Neural cell (in vitro differentiated cells): ENCODE measurements around the gene GLI2. TPM values are rescaled to one million over a fixed set of nuclear protein-coding genes. Genes with fewer than 3 reads are reported as not detected.

Experiments
- H2AFZ ChIP-seq: fragments of 200-600, 300-800 bp; sonication (generic), shearing (Covaris generic); 2 replicates; pipeline ENCODE4 v1.6.0; 2014; ENCODE audit warnings: low read depth, mild to moderate bottlenecking, antibody characterized with exemption, low read length, moderate library complexity
- H3F3A ChIP-seq: fragments of 200-600 bp; shearing (Covaris generic); 2 replicates; pipeline ENCODE4 v1.6.1; 2016; ENCODE audit warnings: mild to moderate bottlenecking, moderate library complexity, mixed read lengths, antibody characterized with exemption, low read length; ENCODE audit not compliant: insufficient read depth, poor library complexity, severe bottlenecking
- H3K27ac ChIP-seq: fragments of 200-600, 300-800 bp; sonication (generic), shearing (Covaris generic); 2 replicates; pipeline ENCODE4 v1.5.1; 2014; ENCODE audit warnings: mild to moderate bottlenecking, low read length, moderate library complexity
- H3K27me3 ChIP-seq: fragments of 300-800, 200-600 bp; sonication (generic), shearing (Covaris generic); 2 replicates; pipeline ENCODE4 v1.6.0; 2014; ENCODE audit warnings: mild to moderate bottlenecking, low read depth, low read length, moderate library complexity; ENCODE audit not compliant: insufficient read depth
- H3K36me3 ChIP-seq: fragments of 300-800, 200-600 bp; sonication (generic), shearing (Covaris generic); 2 replicates; pipeline ENCODE4 v1.5.1; 2014; ENCODE audit warnings: mild to moderate bottlenecking, antibody characterized with exemption, low read length, moderate library complexity; ENCODE audit not compliant: insufficient read depth
- H3K4me2 ChIP-seq: fragments of 300-800, 200-600 bp; sonication (generic), shearing (Covaris generic); 2 replicates; pipeline ENCODE4 v1.6.0; 2014; ENCODE audit warnings: mild to moderate bottlenecking, low read length
- H3K4me3 ChIP-seq: fragments of 300-800, 200-600 bp; sonication (generic), shearing (Covaris generic); 2 replicates; pipeline ENCODE4 v1.5.1; 2014; ENCODE audit warnings: mild to moderate bottlenecking, low read length, moderate library complexity
- H3K79me2 ChIP-seq: fragments of 200-600 bp; shearing (Covaris generic); replicated peaks from 2 replicates; pipeline ENCODE4 v1.6.0; 2014; ENCODE audit warnings: mild to moderate bottlenecking, low read length, moderate library complexity; ENCODE audit not compliant: insufficient read depth
- H3K9ac ChIP-seq: fragments of 300-800, 200-600 bp; sonication (generic), shearing (Covaris generic); 2 replicates; pipeline ENCODE4 v1.6.1; 2016; ENCODE audit warnings: mild to moderate bottlenecking, low read length, mixed read lengths
- H3K9me2 ChIP-seq: fragments of 200-600 bp; shearing (Covaris generic); 2 replicates; pipeline ENCODE4 v1.6.1; 2016; ENCODE audit warnings: mild to moderate bottlenecking, low read length, mixed read lengths; ENCODE audit not compliant: insufficient read depth
- H3K9me3 ChIP-seq: fragments of 200-600, 300-800 bp; sonication (generic), shearing (Covaris generic); 2 replicates; pipeline ENCODE4 v1.6.1; 2016; ENCODE audit warnings: mild to moderate bottlenecking, mixed run types, low read length, moderate library complexity, mixed read lengths
- H4K20me1 ChIP-seq: fragments of 200-600 bp; shearing (Covaris generic); 2 replicates; pipeline ENCODE4 v1.6.1; 2016; ENCODE audit warnings: mild to moderate bottlenecking, mixed run types; ENCODE audit not compliant: insufficient read depth
- CTCF ChIP-seq: fragments of 450-650 bp; IDR thresholded peaks from 2 replicates; pipeline ENCODE4 v1.5.1; 2014; ENCODE audit warnings: antibody characterized with exemption, mild to moderate bottlenecking, moderate library complexity; ENCODE audit not compliant: poor library complexity, severe bottlenecking
- EP300 ChIP-seq: fragments of 450-650 bp; conservative IDR thresholded peaks from 2 replicates; pipeline ENCODE4 v1.6.1; 2014; ENCODE audit warnings: antibody characterized with exemption, mild to moderate bottlenecking, moderate library complexity; ENCODE audit not compliant: poor library complexity, severe bottlenecking
- EZH2 ChIP-seq: fragments of 200-600, 300-800 bp; shearing (Covaris generic), sonication (generic); IDR thresholded peaks from 2 replicates; pipeline ENCODE4 v1.6.1; 2014; ENCODE audit warnings: antibody characterized with exemption, low read length, borderline replicate concordance, mild to moderate bottlenecking; ENCODE audit not compliant: insufficient read depth, poor library complexity, severe bottlenecking
- MXI1 ChIP-seq: fragments of 450-650 bp; conservative IDR thresholded peaks from 2 replicates; pipeline ENCODE4 v1.6.1; 2014; ENCODE audit warnings: antibody characterized with exemption, mild to moderate bottlenecking; ENCODE audit not compliant: poor library complexity, severe bottlenecking
- POLR2AphosphoS5 ChIP-seq: IDR thresholded peaks from 2 replicates; pipeline ENCODE4 v1.6.1; 2012
- RAD21 ChIP-seq: fragments of 450-650 bp; conservative IDR thresholded peaks from 2 replicates; pipeline ENCODE4 v1.6.1; 2014; ENCODE audit warnings: antibody characterized with exemption, mild to moderate bottlenecking, moderate library complexity
- REST ChIP-seq: IDR thresholded peaks from 2 replicates; pipeline ENCODE4 v1.6.1; 2012; ENCODE audit warnings: borderline replicate concordance
- SMC3 ChIP-seq: fragments of 450-650 bp; conservative IDR thresholded peaks from 2 replicates; pipeline ENCODE4 v1.6.1; 2014; ENCODE audit warnings: antibody characterized with exemption, mild to moderate bottlenecking, moderate library complexity; ENCODE audit not compliant: poor library complexity
- TAF1 ChIP-seq: IDR thresholded peaks from 2 replicates; pipeline ENCODE4 v1.6.1; 2012; ENCODE audit warnings: low read depth
- polyA plus RNA-seq: library from polyadenylated mRNA; depleted of rRNA; stranded (reverse); fragments of >200 nt; gene quantifications from 2 replicates; pipeline ENCODE4 v1.2.3, GENCODE V29; 2014

The GLI2 gene
- polyA plus RNA-seq, 1 donor from 2014 or later: 0.14 TPM

GRCh38 chr2:120770641-120771040 lies 35.0 kb downstream of the GLI2 start:
- H3K79me2 ChIP-seq: peaks cover 59% of the 10 kb centered on the region
- H3F3A ChIP-seq: no peaks in the 10 kb centered on the region
- no peaks in the 10 kb centered on the region for H4K20me1 ChIP-seq

GRCh38 chr2:120771111-120771780 lies 35.6 kb downstream of the GLI2 start:
- Histone ChIP-seq H3K27ac (no peak overlapping the region), H3K36me3 (no peaks in the 10 kb centered on the region), H3K4me3 (no peak overlapping the region), H3K79me2 (peaks cover 64% of the 10 kb centered on the region), H3K9me3 (no peaks in the 10 kb centered on the region), H3K4me2 (no peak overlapping the region), H3F3A (no peaks in the 10 kb centered on the region), H4K20me1 (no peaks in the 10 kb centered on the region), H3K9me2 (no peaks in the 10 kb centered on the region), H2AFZ (no peak overlapping the region), H3K9ac (no peak overlapping the region), H3K27me3 (no peaks in the 10 kb centered on the region)
- TF ChIP-seq SMC3: no peak
- TF ChIP-seq REST: no peak
- no peak for TF ChIP-seq EZH2
- no peak for TF ChIP-seq POLR2AphosphoS5
- TF ChIP-seq EP300: no peak

More at GRCh38 chr2:120770641-120771040, 35.0 kb downstream of the GLI2 start:
- no peak overlapping the region for H3K9ac ChIP-seq
- no peaks in the 10 kb centered on the region for H3K36me3 ChIP-seq
- H3K9me3 ChIP-seq: no peaks in the 10 kb centered on the region
- H3K27me3 ChIP-seq: no peaks in the 10 kb centered on the region
- H3K4me2 ChIP-seq: no peak overlapping the region
- no peak for TF ChIP-seq EZH2
- no peak for TF ChIP-seq POLR2AphosphoS5
- TF ChIP-seq TAF1: no peak
- TF ChIP-seq CTCF: no peak
- TF ChIP-seq EP300: no peak
- no peak for TF ChIP-seq SMC3
- no peak for TF ChIP-seq MXI1
- no peak for TF ChIP-seq RAD21
- no peak for TF ChIP-seq REST
- H3K4me3 ChIP-seq: no peak overlapping the region
- no peak overlapping the region for H2AFZ ChIP-seq
- no peaks in the 10 kb centered on the region for H3K9me2 ChIP-seq
- no peak overlapping the region for H3K27ac ChIP-seq
